Neutrophil (primary cell): ENCODE results near the gene RMI1.

Source experiments
- H3K27ac ChIP-seq: fragments of 200-600 bp; sonication (generic); 2 replicates; pipeline ENCODE4 v1.5.1; 2016; ENCODE audit warnings: mild to moderate bottlenecking, moderate library complexity
- H3K27me3 ChIP-seq: fragments of 200-600 bp; sonication (generic); 2 replicates; pipeline ENCODE4 v1.6.0; 2016; ENCODE audit warnings: mild to moderate bottlenecking
- H3K36me3 ChIP-seq: fragments of 200-600 bp; sonication (generic); 2 replicates; pipeline ENCODE4 v1.5.1; 2017
- H3K4me1 ChIP-seq, 2 experiments: fragments of 200-600 bp in 1 of 2; sonication (generic) in 1 of 2; 1 replicate in 1 of 2; 2 replicates in 1 of 2; pipeline versions ENCODE4 v1.5.1 to v1.6.1; 2013 to 2016; ENCODE audit warnings: low read depth in 1 of 2, low read length in 1 of 2, mild to moderate bottlenecking in 1 of 2, moderate library complexity in 1 of 2; ENCODE audit not compliant: control insufficient read depth in 1 of 2, insufficient read depth in 1 of 2
- H3K4me3 ChIP-seq, 2 experiments: fragments of 200-600 bp in 1 of 2; sonication (generic) in 1 of 2; 1 replicate in 1 of 2; 2 replicates in 1 of 2; pipeline ENCODE4 v1.5.1; 2013 to 2016; ENCODE audit warnings: low read depth in 1 of 2, low read length in 1 of 2, mild to moderate bottlenecking in 1 of 2, moderate library complexity in 1 of 2
- H3K9me3 ChIP-seq: fragments of 200-600 bp; sonication (generic); 2 replicates; pipeline ENCODE4 v1.5.1; 2016
- TF ChIP-seq, protein P1 (sequence below): fragments of 200-600 bp; sonication (generic); IDR thresholded peaks from 2 replicates; pipeline ENCODE4 v1.5.1; 2016; ENCODE audit warnings: antibody characterized with exemption

RMI1 gene

DNA sequence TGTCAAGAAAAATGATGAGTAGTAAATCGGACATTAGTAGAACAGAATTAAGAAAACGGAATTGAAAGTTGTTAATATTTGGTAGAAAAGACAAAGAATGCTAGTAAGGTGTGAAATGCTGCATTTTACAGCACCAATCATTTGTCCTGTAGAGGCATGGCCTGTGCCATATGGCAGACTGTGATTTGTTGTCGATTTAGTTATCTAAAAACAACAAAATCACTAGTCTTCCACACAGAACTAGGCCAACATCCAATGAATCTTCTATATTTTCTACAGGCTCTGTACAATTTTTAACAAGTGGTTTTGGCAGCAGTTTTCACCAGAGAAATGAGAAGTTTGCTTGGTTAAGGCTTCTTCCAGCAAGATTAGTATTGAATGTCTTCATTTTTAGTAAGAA is 11.0 kb upstream of the RMI1 start:
- H3K27ac ChIP-seq, result no peak overlapping the region
- peaks cover 91% of the 10 kb centered on the region for H3K36me3 ChIP-seq
- H3K4me1 ChIP-seq, result no peaks in the 10 kb centered on the region
- H3K4me3 ChIP-seq, result no peak overlapping the region
- peaks cover 7% of the 10 kb centered on the region for H3K9me3 ChIP-seq
- TF ChIP-seq, protein P1, sequence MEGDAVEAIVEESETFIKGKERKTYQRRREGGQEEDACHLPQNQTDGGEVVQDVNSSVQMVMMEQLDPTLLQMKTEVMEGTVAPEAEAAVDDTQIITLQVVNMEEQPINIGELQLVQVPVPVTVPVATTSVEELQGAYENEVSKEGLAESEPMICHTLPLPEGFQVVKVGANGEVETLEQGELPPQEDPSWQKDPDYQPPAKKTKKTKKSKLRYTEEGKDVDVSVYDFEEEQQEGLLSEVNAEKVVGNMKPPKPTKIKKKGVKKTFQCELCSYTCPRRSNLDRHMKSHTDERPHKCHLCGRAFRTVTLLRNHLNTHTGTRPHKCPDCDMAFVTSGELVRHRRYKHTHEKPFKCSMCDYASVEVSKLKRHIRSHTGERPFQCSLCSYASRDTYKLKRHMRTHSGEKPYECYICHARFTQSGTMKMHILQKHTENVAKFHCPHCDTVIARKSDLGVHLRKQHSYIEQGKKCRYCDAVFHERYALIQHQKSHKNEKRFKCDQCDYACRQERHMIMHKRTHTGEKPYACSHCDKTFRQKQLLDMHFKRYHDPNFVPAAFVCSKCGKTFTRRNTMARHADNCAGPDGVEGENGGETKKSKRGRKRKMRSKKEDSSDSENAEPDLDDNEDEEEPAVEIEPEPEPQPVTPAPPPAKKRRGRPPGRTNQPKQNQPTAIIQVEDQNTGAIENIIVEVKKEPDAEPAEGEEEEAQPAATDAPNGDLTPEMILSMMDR, result no peak
- H3K27me3 ChIP-seq, result no peaks in the 10 kb centered on the region

DNA sequence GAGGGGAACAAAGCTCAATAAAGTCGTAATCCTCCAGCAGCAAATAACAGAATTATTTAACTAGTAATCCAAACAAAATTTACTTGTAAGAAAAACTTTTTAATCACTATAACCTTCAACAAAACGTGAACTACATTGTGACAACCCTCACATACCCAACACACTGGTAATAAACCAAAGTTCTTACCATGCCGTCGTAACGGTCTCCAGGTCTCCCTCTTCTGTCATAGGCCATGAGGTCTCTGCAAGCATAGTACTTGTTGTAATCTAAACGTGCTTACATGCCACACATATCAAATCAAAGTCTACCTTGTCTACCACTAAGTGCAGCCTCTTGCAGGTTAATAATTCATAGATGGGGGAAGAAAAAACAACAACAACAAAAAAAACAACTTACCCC is 9.1 kb upstream of the RMI1 start:
- Histone ChIP-seq H3K9me3 (peaks cover 7% of the 10 kb centered on the region), H3K4me1 (peaks cover under 1 to 1% of the 10 kb centered on the region in 2 experiments), H3K27ac (no peak overlapping the region), H3K27me3 (no peaks in the 10 kb centered on the region), H3K36me3 (peaks cover 100% of the 10 kb centered on the region), H3K4me3 (no peak overlapping the region)
- TF ChIP-seq, protein P1, result no peak

DNA sequence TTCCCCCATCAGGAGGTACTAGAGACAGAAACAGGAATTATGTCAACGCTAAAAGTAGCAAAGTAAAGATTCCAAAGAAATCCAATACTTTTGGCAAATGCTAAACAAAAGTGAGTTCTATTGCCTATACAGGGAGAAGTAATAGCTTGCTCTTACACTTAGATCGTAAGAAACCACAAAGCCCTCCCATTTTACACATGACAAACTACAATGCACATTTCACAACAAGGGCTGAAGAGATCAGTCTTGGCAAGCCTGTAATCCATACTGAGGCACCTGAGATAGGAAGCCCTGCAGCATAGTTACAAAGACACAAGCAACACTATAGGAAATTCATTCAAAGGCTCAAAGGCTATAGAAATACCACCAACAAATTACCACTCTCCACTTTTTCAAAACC is 8.3 kb upstream of the RMI1 start:
- Histone ChIP-seq H3K27ac (peak overlapping the region; percentile 24), H3K27me3 (no peaks in the 10 kb centered on the region), H3K4me1 (peaks cover 8 to 9% of the 10 kb centered on the region in 2 experiments), H3K9me3 (peaks cover 7% of the 10 kb centered on the region), H3K4me3 (no peak overlapping the region), H3K36me3 (peaks cover 100% of the 10 kb centered on the region)
- TF ChIP-seq, protein P1, result no peak

DNA sequence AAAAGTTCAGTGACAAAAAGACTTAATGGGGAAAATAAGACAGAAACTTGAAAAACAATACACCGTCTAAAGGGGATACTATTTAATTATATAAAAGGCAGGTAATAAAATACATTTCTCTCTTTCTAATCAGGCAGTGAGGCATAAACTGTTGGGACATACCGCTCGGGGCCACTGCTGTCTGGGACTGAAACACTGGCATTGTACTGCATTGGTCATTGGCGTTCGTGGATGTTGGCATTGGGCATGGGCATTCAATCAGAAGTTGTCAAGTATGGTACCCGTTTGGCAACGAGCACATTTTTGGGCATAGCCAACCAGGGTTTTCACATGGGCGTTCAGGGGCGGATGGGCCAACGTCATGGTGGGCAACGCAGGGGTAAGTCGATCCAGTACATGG is 5.3 kb upstream of the RMI1 start:
- H3K27ac ChIP-seq, result peak overlapping the region; percentile 10
- TF ChIP-seq, protein P1, result no peak
- peaks cover 26 to 30% of the 10 kb centered on the region in 2 experiments for H3K4me1 ChIP-seq
- no peak overlapping the region for H3K4me3 ChIP-seq
- peaks cover 7% of the 10 kb centered on the region for H3K9me3 ChIP-seq
- H3K27me3 ChIP-seq, result no peaks in the 10 kb centered on the region
- H3K36me3 ChIP-seq, result peaks cover 77% of the 10 kb centered on the region

DNA sequence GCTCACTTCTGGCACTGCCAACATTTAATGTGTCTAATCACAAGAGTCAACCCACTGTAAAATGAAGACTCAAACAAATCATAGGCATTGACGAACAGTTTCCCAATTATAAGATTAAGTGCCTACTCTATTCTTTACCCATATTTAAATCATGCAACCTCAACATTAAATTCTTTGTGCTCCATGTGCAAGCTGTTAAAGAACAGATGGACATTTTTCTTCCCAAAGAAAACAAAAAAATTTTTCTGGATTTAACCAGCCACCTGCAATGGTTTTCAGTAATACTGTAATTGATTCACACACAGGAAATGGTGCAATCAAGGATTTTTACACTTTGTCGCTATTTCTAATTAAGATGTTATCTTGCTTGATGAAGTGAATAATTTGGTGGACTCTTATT is 4.2 kb upstream of the RMI1 start:
- peak overlapping the region; percentile 7 for H3K27ac ChIP-seq
- H3K4me1 ChIP-seq, result peaks cover 28 to 35% of the 10 kb centered on the region in 2 experiments
- H3K9me3 ChIP-seq, result peaks cover 5% of the 10 kb centered on the region
- no peaks in the 10 kb centered on the region for H3K27me3 ChIP-seq
- H3K36me3 ChIP-seq, result peaks cover 66% of the 10 kb centered on the region
- TF ChIP-seq, protein P1, result no peak
- H3K4me3 ChIP-seq, result no peak overlapping the region

DNA sequence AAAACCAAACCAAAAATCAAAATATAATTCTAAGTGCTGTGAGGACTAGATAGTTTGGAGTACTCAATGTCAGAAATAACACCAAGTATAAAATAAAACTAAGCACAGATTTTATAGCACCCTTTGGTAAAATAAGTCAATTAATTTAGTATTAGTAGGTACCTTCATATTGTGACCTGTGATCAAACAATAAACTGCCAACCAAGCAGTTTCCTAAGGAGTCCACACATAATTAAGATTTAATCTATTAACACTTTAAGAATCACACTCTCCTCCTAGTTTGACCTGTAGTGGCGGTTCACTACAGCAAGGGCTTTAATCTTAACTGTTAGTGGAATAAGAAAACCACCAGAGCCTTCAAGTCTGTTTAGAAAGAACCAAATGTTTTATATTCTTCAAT is 3.4 kb upstream of the RMI1 start:
- Histone ChIP-seq H3K27me3 (no peaks in the 10 kb centered on the region), H3K4me1 (peaks cover 36 to 43% of the 10 kb centered on the region in 2 experiments), H3K9me3 (no peaks in the 10 kb centered on the region), H3K36me3 (peaks cover 58% of the 10 kb centered on the region), H3K27ac (peak overlapping the region; percentile 98), H3K4me3 (peak overlapping the region in 1 of 2 experiments; percentile 98)
- TF ChIP-seq, protein P1, result no peak
